T1000 (cell line): ENCODE data around the gene MLIP.
"Not testable (repeated sequence)": the region's sequence is repeated elsewhere in the genome, so short reads cannot be mapped to it uniquely, and the experiment has no call there.

Experiments
- DNase-seq: peaks from one replicate; lab custom pipeline; 2025; ENCODE audit warnings: mixed read lengths; lab: John Stamatoyannopoulos, UW

The MLIP gene

GRCh38 chr6:54217018-54217417 is 105.8 kb downstream of the MLIP start:
- DNase-seq = no peak

- DNase-seq = no peak
Observed at GRCh38 chr6:54222217-54222616, 111.0 kb downstream of the MLIP start.

- no peak for DNase-seq
Observed at GRCh38 chr6:54232703-54233102, 121.5 kb downstream of the MLIP start.

GRCh38 chr6:54234539-54234938 is 123.3 kb downstream of the MLIP start:
- no peak for DNase-seq

GRCh38 chr6:54236984-54237383 is 125.7 kb downstream of the MLIP start:
- no peak for DNase-seq

GRCh38 chr6:54238396-54238795 is 127.2 kb downstream of the MLIP start:
- no peak for DNase-seq

- no peak for DNase-seq
Observed at GRCh38 chr6:54243699-54244098, 132.5 kb downstream of the MLIP start.

- DNase-seq = no peak
Observed at GRCh38 chr6:54244430-54244829, 133.2 kb downstream of the MLIP start.

- DNase-seq = no peak
Observed at GRCh38 chr6:54245265-54245664, 134.0 kb downstream of the MLIP start.

- no peak for DNase-seq
Observed at GRCh38 chr6:54248319-54248718, 137.1 kb downstream of the MLIP start.

GRCh38 chr6:54248994-54249393 is 137.8 kb downstream of the MLIP start:
- DNase-seq = no peak

GRCh38 chr6:54249812-54250211 is 138.6 kb downstream of the MLIP start:
- DNase-seq = not testable (repeated sequence)

- DNase-seq = no peak
Observed at GRCh38 chr6:54252496-54252895, 141.3 kb downstream of the MLIP start.

- no peak for DNase-seq
Observed at GRCh38 chr6:54252916-54253315, 141.7 kb downstream of the MLIP start.

GRCh38 chr6:54254886-54255285 is 143.6 kb downstream of the MLIP start:
- no peak for DNase-seq

GRCh38 chr6:54255886-54256285 is 144.6 kb downstream of the MLIP start:
- no peak for DNase-seq

- no peak for DNase-seq
Observed at GRCh38 chr6:54260025-54260424, 148.8 kb downstream of the MLIP start.

- DNase-seq = no peak
Observed at GRCh38 chr6:54262499-54262898, 151.3 kb downstream of the MLIP start.

- DNase-seq = no peak
Observed at GRCh38 chr6:54262971-54263370, 151.7 kb downstream of the MLIP start.

GRCh38 chr6:54264581-54265272 is 153.5 kb downstream of the MLIP start:
- DNase-seq = no peak

- no peak for DNase-seq
Observed at GRCh38 chr6:54266400-54266923, 155.2 kb downstream of the MLIP start.

GRCh38 chr6:54267798-54268197 is 156.6 kb downstream of the MLIP start:
- no peak for DNase-seq

- no peak for DNase-seq
Observed at GRCh38 chr6:54273214-54273820, 162.1 kb downstream of the MLIP start.

- DNase-seq = no peak
Observed at GRCh38 chr6:54274383-54274782, 163.1 kb downstream of the MLIP start.
